Mesothelial cell of epicardium (in vitro differentiated cells): ENCODE measurements around the gene NR5A2. TPM values are rescaled to one million over a fixed set of nuclear protein-coding genes. Genes with fewer than 3 reads are reported as not detected.

ENCODE experiments used
- DNase-seq, 2 experiments: peaks; one replicate each; pipeline ENCODE4 v3.0.0; 2021; ENCODE audit warnings: low spot score in 2 of 2; ENCODE audit not compliant: unreplicated experiment in 2 of 2
- H3K27ac Mint-ChIP-seq: 2 replicates; pipeline ENCODE4 v1.8.0; 2021; ENCODE audit warnings: mixed read lengths
- H3K27me3 Mint-ChIP-seq: 2 replicates; pipeline ENCODE4 v1.8.0; 2021; ENCODE audit warnings: low read depth, mixed read lengths
- H3K36me3 Mint-ChIP-seq: 2 replicates; pipeline ENCODE4 v1.8.0; 2021; ENCODE audit warnings: mixed read lengths
- H3K4me1 Mint-ChIP-seq: 2 replicates; pipeline ENCODE4 v1.8.0; 2021; ENCODE audit warnings: mixed read lengths
- H3K4me3 Mint-ChIP-seq: 2 replicates; pipeline ENCODE4 v1.8.0; 2021; ENCODE audit warnings: mild to moderate bottlenecking, moderate library complexity, mixed read lengths
- H3K9me3 Mint-ChIP-seq: 2 replicates; pipeline ENCODE4 v1.8.0; 2021; ENCODE audit warnings: mixed read lengths
- CTCF ChIP-seq: fragments of 200-600 bp; sonication (generic); IDR thresholded peaks from one replicate; pipeline ENCODE4 v1.5.0; 2021; ENCODE audit warnings: antibody characterized with exemption; ENCODE audit not compliant: unreplicated experiment
- total RNA-seq: library from RNA; stranded (reverse); gene quantifications from 3 replicates; pipeline ENCODE4 v1.2.1, GENCODE V29; 2021

Gene NR5A2
- total RNA-seq, 1 donor from 2014 or later: 0.38 TPM

GRCh38 chr1:200099040-200099439 is 71.5 kb downstream of the NR5A2 start:
- no peaks in the 10 kb centered on the region for H3K9me3 Mint-ChIP-seq
- peaks cover 5% of the 10 kb centered on the region for H3K27me3 Mint-ChIP-seq
- H3K4me3 Mint-ChIP-seq: no peak overlapping the region
- H3K4me1 Mint-ChIP-seq: peaks cover 8% of the 10 kb centered on the region
- H3K27ac Mint-ChIP-seq: no peak overlapping the region
- no peaks in the 10 kb centered on the region for H3K36me3 Mint-ChIP-seq
- TF ChIP-seq CTCF: no peak
- DNase-seq: no peak

- no peak overlapping the region for H3K27ac Mint-ChIP-seq
Observed at GRCh38 chr1:200103966-200104583, 76.6 kb downstream of the NR5A2 start.

GRCh38 chr1:200107004-200107470 is 79.5 kb downstream of the NR5A2 start:
- H3K27ac Mint-ChIP-seq: no peak overlapping the region
- H3K27me3 Mint-ChIP-seq: peaks cover 5% of the 10 kb centered on the region
- H3K4me1 Mint-ChIP-seq: peaks cover 16% of the 10 kb centered on the region
- H3K4me3 Mint-ChIP-seq: no peak overlapping the region
- DNase-seq: no peak
- H3K36me3 Mint-ChIP-seq: no peaks in the 10 kb centered on the region
- H3K9me3 Mint-ChIP-seq: no peaks in the 10 kb centered on the region
- no peak for TF ChIP-seq CTCF

More at GRCh38 chr1:200103966-200104583, 76.6 kb downstream of the NR5A2 start:
- H3K4me3 Mint-ChIP-seq: no peak overlapping the region
- H3K4me1 Mint-ChIP-seq: peaks cover 19% of the 10 kb centered on the region
- no peak for DNase-seq
- H3K9me3 Mint-ChIP-seq: no peaks in the 10 kb centered on the region
- H3K27me3 Mint-ChIP-seq: no peaks in the 10 kb centered on the region
- no peaks in the 10 kb centered on the region for H3K36me3 Mint-ChIP-seq
- TF ChIP-seq CTCF: no peak

GRCh38 chr1:200108659-200109058 is 81.1 kb downstream of the NR5A2 start:
- TF ChIP-seq CTCF: no peak
- Mint-ChIP-seq H3K27ac (no peak overlapping the region), H3K4me1 (peaks cover 21% of the 10 kb centered on the region), H3K9me3 (no peaks in the 10 kb centered on the region), H3K36me3 (no peaks in the 10 kb centered on the region), H3K4me3 (no peak overlapping the region), H3K27me3 (peaks cover 5% of the 10 kb centered on the region)
- DNase-seq: no peak

- H3K36me3 Mint-ChIP-seq: no peaks in the 10 kb centered on the region
- TF ChIP-seq CTCF: no peak
- no peak for DNase-seq
- H3K27me3 Mint-ChIP-seq: peaks cover 5% of the 10 kb centered on the region
- no peaks in the 10 kb centered on the region for H3K9me3 Mint-ChIP-seq
- no peak overlapping the region for H3K27ac Mint-ChIP-seq
- H3K4me3 Mint-ChIP-seq: no peak overlapping the region
- peaks cover 24% of the 10 kb centered on the region for H3K4me1 Mint-ChIP-seq
Observed at GRCh38 chr1:200112290-200112689, 84.8 kb downstream of the NR5A2 start.
